Mucosa of rectum (tissue), 2 donors: Measurements from ENCODE around the gene PWWP2B.

Source experiments
- H3K27ac ChIP-seq, 2 donors: one replicate each; pipeline ENCODE4 v1.7.0; 2013; ENCODE audit warnings: inconsistent platforms in 2 of 2, low read depth in 2 of 2, low read length in 2 of 2
- H3K27me3 ChIP-seq, 2 donors: one replicate each; pipeline ENCODE4 v1.7.0; 2013; ENCODE audit warnings: low read length in 2 of 2; ENCODE audit not compliant: control insufficient read depth in 2 of 2, insufficient read depth in 2 of 2
- H3K36me3 ChIP-seq, 2 donors: one replicate each; pipeline ENCODE4 v1.7.0; 2013; ENCODE audit warnings: low read length in 2 of 2; ENCODE audit not compliant: control insufficient read depth in 2 of 2, insufficient read depth in 2 of 2
- H3K4me1 ChIP-seq, 2 donors: one replicate each; pipeline ENCODE4 v1.7.0; 2013; ENCODE audit warnings: low read length in 2 of 2, mild to moderate bottlenecking in 1 of 2; ENCODE audit not compliant: control insufficient read depth in 2 of 2, insufficient read depth in 2 of 2
- H3K4me3 ChIP-seq, 2 donors: one replicate each; pipeline ENCODE4 v1.7.0; 2013; ENCODE audit warnings: low read length in 2 of 2
- H3K9ac ChIP-seq, 2 donors: one replicate each; pipeline ENCODE4 v1.7.0; 2013; ENCODE audit warnings: low read length in 2 of 2, low read depth in 1 of 2, mild to moderate bottlenecking in 1 of 2
- H3K9me3 ChIP-seq, 2 donors: one replicate each; pipeline ENCODE4 v1.7.0; 2013; ENCODE audit warnings: low read length in 2 of 2; ENCODE audit not compliant: control insufficient read depth in 2 of 2
- donor health status: healthy.
- donor health status: Normal muscosa, but diverticular disease.

PWWP2B gene

DNA sequence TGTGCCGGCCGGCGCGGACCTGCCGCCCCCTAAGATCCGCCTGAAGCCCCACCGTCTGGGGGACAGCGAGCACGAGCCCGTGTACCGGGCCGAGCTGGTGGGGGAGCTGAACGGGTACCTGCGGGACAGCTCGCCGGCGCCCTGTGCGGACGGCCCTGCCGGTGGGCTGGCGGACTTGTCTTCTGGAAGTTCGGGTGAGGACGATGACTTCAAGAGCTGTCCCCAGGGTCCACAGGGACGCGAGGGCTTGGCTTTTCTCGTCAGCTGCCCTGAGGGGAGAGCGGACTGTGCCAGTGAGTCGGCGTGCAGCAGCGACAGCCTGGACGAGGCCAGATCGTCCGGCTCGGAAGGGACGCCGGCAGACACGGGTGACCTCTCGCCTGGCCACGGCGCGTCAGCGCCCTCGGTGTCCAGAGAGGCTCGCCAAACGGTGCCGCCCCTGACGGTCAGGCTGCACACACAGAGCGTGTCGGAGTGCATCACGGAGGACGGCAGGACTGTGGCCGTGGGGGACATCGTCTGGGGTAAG, 8.5 kb downstream of the PWWP2B start:
- peaks cover 62 to 80% of the 10 kb centered on the region in 2 donors for H3K4me1 ChIP-seq
- H3K27me3 ChIP-seq, result no peaks in the 10 kb centered on the region
- no peaks in the 10 kb centered on the region for H3K9me3 ChIP-seq
- H3K9ac ChIP-seq, result no peak overlapping the region
- H3K27ac ChIP-seq, result no peak overlapping the region
- H3K36me3 ChIP-seq, result peaks cover 15 to 16% of the 10 kb centered on the region in 2 donors
- H3K4me3 ChIP-seq, result no peak overlapping the region

DNA sequence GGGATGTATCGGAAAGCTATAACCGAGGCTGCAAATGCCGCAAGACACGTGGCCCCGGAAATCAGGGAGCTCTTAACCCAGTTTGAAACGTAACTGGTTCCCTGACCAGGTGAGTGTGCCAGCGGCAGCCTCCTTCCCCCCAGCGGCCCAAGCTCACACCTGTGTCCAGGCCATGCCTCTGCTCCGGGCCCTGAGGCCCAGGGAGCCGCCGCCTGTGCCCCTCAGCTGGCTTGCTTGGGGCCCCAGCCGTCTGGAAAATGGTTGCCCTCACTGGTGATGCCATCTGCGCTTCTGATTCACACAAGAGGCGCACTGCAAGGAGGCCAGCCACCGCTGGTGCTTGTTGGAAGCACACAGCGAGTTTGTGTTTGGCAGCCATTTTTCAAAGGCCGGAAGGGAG, 9.2 kb downstream of the PWWP2B start:
- H3K36me3 ChIP-seq, result peaks cover 15 to 18% of the 10 kb centered on the region in 2 donors
- no peaks in the 10 kb centered on the region for H3K9me3 ChIP-seq
- H3K27me3 ChIP-seq, result no peaks in the 10 kb centered on the region
- H3K4me3 ChIP-seq, result no peak overlapping the region
- peak overlapping the region in 1 of 2 donors; percentile 92 for H3K9ac ChIP-seq
- peaks cover 62 to 80% of the 10 kb centered on the region in 2 donors for H3K4me1 ChIP-seq
- peak overlapping the region; percentile 97 to 99 for H3K27ac ChIP-seq

DNA sequence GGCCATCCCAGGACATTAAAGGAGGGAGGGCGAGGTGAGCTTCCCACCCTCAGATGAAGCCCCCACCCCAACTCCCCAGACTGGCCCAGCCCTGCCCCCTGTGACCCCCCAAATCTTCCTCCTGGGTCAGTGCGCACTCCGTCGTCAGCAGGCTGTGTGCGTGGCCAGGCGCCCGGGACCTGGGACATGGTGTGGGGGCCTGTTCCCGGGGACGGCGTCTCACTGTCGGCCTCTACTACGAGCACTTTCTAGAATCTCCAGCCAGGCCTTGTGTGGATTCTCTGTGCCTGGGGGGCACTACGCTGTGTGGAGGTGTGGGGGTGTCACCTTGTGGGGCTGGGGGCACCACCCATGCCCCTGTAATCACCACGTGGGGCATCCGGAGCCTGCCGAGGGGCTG, 9.8 kb downstream of the PWWP2B start:
- peaks cover 15 to 18% of the 10 kb centered on the region in 2 donors for H3K36me3 ChIP-seq
- H3K27me3 ChIP-seq, result no peaks in the 10 kb centered on the region
- H3K4me3 ChIP-seq, result no peak overlapping the region
- peaks cover 62 to 80% of the 10 kb centered on the region in 2 donors for H3K4me1 ChIP-seq
- peak overlapping the region; percentile 97 to 99 for H3K27ac ChIP-seq
- no peaks in the 10 kb centered on the region for H3K9me3 ChIP-seq
- peak overlapping the region; percentile 71 to 92 for H3K9ac ChIP-seq

DNA sequence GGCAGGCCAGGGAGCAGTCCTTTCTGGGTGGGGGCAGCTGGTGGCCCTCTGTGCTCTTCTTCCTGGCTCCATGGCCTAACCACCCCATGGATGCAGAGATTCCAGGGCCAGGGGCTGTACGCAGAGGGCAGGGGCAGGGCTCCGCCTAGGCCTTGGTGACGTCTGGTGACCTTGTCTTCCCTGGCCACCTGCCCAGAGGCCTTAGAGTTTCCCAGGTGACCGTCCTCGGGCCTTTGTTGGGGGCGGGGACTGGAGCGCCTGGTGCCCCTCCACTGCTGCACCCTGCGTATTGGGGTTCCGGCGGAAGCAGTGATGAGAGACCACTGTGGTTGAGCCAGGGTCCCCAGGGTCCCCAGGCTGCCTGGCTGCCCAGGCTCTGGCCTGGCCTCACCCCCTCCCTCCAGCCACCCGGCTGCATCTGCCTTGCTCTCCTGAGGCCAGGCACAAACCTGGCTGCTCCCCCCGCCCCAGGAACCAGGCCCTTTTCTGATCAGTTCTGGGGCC, 10.3 kb downstream of the PWWP2B start:
- Histone ChIP-seq H3K9ac (peak overlapping the region; percentile 71 to 92), H3K27me3 (no peaks in the 10 kb centered on the region), H3K4me1 (peaks cover 62 to 81% of the 10 kb centered on the region in 2 donors), H3K4me3 (peak overlapping the region; percentile 53 to 61), H3K27ac (peak overlapping the region; percentile 97 to 99), H3K36me3 (peaks cover 15 to 18% of the 10 kb centered on the region in 2 donors), H3K9me3 (no peaks in the 10 kb centered on the region)

DNA sequence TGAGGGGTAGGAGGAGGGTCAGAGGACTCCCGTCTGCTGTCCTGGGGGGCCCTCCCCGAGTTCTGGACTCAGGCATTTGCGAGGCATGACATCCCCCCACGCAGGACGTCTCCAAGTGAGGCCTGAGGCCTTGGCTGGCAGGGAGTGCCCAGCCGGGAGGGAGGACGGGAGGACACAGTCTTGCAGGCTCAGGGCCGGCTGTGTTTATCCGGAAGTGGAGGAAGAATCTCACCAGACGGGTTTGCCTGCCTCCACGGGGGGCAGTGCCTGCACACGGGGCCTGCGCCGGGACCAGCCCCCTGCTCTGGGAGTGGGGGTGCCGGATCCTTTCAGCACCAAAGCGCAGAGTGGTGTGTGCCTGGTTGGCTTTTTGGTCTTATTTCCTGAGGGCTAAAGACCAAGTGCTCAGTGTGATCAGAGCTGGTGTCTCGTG, 10.9 kb downstream of the PWWP2B start:
- H3K4me3 ChIP-seq, result peak overlapping the region; percentile 53 to 61
- peaks cover 64 to 77% of the 10 kb centered on the region in 2 donors for H3K4me1 ChIP-seq
- peak overlapping the region; percentile 71 to 92 for H3K9ac ChIP-seq
- peak overlapping the region; percentile 97 to 99 for H3K27ac ChIP-seq
- H3K9me3 ChIP-seq, result no peaks in the 10 kb centered on the region
- H3K36me3 ChIP-seq, result peaks cover 15 to 18% of the 10 kb centered on the region in 2 donors
- no peaks in the 10 kb centered on the region for H3K27me3 ChIP-seq

DNA sequence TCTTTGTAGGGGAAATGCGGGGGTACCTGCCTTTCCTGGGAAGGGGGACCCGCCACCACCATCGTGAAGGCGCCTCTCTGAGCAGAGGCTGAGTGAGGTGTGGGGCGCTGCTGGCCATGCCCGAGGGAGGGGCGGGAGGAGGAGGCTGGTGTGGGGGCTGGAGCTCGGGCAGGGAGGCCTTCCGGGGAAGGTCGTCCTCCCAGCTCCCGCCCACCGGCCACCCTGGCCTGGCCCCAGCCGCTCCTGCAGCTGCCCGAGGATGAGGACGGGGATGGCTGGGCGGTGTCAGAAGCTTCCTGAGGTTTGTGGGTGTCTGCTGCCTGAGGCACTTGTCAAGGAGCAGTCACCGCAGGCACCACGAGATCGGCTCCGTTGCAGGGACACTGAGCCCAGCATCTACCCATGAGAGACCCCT, 11.4 kb downstream of the PWWP2B start:
- Histone ChIP-seq H3K4me1 (peaks cover 64 to 75% of the 10 kb centered on the region in 2 donors), H3K27me3 (no peaks in the 10 kb centered on the region), H3K9ac (peak overlapping the region; percentile 71 to 92), H3K9me3 (no peaks in the 10 kb centered on the region), H3K27ac (peak overlapping the region; percentile 97 to 99), H3K36me3 (peaks cover 15 to 18% of the 10 kb centered on the region in 2 donors), H3K4me3 (peak overlapping the region; percentile 55 to 61)

DNA sequence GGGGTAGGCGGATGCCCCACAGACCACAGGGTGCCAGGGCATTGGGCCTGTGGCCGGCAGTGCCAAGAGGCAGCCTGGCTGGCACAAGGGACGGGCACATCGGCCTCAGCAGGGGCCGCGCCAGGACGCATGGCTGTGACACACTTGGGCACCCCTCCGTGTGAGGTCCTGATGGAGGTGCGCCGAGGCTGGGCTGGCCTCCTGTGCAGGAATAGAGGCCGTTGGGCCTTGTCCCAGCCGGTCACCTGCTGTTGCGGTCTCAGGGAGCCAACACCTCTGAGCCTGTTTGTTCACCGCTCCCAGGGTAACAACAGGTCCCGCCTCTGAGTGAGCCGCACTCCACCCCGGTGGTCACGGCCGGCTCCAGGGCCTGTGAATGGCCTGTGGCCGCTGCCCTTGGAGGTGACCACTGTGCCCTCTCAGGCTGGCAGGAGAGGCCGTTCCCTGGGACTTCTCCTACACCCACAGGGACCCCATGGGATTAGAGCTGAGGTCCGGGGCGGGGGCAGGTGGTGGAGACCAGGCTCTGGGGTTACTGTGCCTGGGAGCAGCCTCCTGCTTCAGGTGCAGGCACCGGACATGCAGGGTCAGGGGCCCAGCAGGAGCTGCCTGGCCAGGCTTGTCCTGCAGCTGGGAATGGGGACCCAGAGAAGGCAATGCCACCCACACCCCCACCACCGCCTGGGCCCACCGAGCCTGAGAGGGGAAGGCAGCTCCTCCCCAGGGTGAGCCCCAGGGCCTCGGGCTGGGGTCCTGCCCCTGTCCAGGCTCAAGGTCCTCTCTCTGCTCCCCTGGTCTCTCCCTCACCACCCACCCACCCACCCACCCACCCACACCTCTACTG, 12.0 kb downstream of the PWWP2B start:
- Histone ChIP-seq H3K9me3 (no peaks in the 10 kb centered on the region), H3K9ac (peak overlapping the region; percentile 71 to 92), H3K4me3 (peak overlapping the region; percentile 55 to 61), H3K27ac (peak overlapping the region; percentile 97 to 99), H3K27me3 (no peaks in the 10 kb centered on the region), H3K36me3 (peaks cover 16 to 18% of the 10 kb centered on the region in 2 donors), H3K4me1 (peaks cover 63 to 75% of the 10 kb centered on the region in 2 donors)

DNA sequence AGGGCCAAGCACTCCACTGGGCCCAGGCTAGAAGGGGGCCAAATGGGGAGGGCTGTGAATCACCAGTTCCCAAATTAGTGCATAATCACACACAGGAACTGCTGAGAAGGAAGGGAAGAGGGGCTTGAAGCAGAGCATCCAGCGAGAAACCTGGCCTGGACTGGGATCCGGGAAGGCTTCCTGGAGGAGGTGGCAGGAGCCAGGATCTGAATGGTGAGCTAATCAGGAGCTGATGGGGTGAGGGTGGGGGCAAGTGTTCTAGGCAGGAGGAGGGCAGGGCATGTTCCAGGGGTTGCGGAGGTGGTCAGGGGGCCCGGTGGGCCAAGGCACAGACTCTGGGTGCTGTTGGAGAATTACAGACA, 12.6 kb downstream of the PWWP2B start:
- Histone ChIP-seq H3K27ac (peak overlapping the region; percentile 89 to 97), H3K4me3 (no peak overlapping the region), H3K9ac (peak overlapping the region in 1 of 2 donors; percentile 92), H3K4me1 (peaks cover 65 to 73% of the 10 kb centered on the region in 2 donors), H3K36me3 (peaks cover 17 to 18% of the 10 kb centered on the region in 2 donors), H3K9me3 (no peaks in the 10 kb centered on the region), H3K27me3 (no peaks in the 10 kb centered on the region)

DNA sequence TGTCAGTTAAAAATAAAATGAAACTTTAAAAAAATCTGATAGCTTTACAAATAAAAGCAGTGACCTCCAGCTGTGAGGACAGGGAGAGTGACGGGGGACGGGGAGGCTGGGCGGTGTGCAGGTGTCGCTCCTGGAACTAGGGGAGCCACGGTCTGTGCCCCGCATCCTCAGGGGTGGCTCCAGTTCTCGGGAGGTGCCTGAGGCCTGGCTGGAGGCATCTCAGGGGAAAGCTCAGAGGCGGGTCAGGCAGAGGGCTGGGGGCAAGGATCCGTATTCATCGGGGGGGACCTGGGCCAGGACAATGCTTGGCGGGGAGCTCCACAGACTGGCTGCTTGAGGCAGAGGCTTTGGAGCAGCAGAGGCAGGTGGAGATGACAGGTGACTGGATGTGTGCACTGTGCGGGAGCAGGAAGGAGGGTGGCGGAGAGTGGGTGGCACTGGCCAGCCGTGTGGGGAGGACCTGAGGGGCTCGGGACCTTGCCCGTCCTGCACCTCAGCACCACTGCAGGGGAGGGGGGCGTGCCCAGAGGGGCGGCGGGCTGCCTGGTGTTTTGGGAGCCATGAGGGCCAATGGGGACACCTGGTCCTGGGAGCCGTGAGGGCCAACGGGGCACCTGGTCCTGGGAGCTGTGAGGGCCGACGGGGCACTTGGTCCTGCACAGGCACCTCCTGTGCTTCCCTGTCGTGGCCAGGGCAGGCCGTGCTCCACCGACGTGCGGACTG, 13.2 kb downstream of the PWWP2B start:
- Histone ChIP-seq H3K4me1 (peaks cover 65 to 73% of the 10 kb centered on the region in 2 donors), H3K27me3 (no peaks in the 10 kb centered on the region), H3K9ac (peak overlapping the region in 1 of 2 donors; percentile 92), H3K36me3 (peaks cover 19 to 22% of the 10 kb centered on the region in 2 donors), H3K27ac (peak overlapping the region; percentile 89 to 97), H3K9me3 (no peaks in the 10 kb centered on the region), H3K4me3 (no peak overlapping the region)
